NCI-H2029 treated with DMSO at 0.1 percent for 48 hours (cell line): ENCODE data around the gene EXD3.
"Not testable (repeated sequence)": the region's sequence is repeated elsewhere in the genome, so short reads cannot be mapped to it uniquely, and the experiment has no call there.

Experiments used
- DNase-seq: peaks from one replicate; lab custom pipeline; 2025; lab: John Stamatoyannopoulos, UW

EXD3 gene, protein sequence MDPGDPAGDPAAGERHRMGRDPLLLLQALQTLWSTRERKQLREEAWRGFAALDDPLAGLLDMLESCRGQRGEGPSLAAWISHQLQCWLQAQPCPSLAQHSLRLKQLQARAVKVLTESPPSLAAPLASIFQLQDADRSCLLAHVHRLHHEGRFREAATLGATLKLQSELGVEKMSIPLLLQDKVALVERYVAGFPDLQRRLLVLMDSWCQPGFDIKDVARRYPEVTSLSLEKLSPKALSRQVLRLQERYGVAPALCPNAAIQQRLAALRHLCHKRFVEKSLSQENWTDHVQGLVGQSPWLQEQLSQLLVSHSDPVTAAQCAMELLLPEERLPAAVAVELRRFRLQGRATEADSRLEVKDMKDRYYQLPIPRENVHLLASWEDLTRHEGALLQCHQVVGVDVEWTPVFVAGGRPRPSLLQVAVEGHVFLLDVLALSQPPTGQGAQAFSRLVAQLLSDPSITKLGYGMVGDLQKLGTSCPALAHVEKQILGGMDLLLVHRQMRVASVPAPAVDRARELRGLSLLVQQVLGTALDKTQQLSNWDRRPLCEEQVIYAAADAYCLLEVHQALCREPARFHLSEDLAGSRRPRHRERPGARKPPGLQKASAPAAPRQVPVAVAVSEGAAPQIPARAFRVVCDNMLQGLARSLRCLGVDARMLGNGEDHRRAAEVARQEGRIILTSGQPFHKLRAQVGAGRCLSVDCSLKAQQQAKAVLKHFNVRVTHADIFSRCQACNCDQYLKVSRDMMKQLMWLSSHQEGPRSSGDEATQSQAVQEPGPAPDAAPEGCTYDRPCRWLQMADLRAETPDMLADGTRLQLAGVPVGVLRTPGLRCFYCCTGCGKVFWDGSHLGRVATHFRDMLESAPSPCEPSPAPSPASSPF

DNA sequence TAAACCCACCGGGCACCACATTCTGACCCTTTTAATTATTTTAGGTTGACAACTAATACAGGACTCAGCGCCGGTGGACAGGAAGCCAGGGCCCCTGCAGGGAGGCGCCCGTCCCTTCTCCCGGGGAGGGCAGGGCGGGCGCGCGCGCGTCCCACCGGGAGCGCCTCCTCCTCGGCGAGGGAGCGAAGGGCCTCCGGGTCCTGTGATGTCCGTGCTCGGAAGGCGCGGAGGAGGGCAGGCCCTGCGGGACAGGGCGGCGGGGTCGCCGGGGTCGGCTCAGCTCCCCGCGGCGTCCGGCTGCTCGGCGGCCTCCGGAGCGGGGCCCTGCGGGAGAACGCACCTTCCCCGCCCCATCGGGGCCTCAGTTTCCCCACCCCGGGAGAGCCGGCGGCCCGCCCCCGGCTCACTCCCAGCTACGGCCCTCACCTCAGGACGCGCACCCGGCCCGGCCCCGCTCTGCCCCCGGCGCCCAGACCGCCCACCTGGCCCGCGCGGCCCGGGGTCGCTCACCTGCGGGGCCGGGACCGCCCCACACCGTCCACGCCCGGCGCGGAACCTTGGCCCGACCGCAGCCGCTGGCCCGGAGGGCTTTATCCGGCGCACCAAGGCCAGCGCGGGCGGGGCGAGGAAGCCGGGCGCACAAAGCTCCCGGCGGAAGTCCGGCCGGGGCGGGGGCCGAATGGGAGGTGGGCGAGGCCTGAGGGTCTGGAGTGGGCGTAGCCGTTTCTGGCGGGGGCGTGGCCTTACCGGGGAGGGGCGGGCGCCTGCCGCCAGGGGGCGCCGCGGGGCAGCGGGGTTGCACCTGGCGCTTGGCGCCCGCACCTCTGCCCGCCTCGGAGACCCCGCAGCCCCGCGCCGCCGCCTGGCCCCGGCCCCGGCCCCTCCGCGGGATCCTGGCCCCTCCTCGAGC, at the start of gene EXD3, which contains the start of gene NOXA1:
TSS of gene EXD3 (minus strand) at position 559 of the 910 bp plus-strand sequence. CDS start 27,805 bp downstream, outside the sequence.
TSS of gene NOXA1 (plus strand) at position 790 of the 910 bp plus-strand sequence. CDS start 137 bp downstream, outside the sequence.
- peak; percentile 74 for DNase-seq

DNA sequence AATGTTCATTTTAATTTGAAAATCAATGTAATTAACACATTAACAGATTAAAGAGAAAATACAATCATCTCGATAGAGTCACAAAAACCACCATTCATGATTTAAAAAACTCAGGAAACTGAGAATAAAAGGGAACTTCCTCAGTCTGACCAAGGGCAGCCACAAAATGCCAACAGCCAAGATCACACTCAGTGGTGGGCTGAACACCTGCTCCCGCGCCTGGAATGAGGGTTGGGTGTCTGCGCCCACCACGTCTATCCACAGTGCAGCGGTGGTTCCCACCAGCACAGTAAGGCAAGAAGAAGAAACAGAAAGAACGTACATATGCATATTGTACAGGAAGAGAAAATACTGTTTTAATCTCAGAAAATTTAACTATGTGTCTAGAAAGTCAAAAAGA, 47.8 kb upstream of the EXD3 start:
- DNase-seq = no peak

DNA sequence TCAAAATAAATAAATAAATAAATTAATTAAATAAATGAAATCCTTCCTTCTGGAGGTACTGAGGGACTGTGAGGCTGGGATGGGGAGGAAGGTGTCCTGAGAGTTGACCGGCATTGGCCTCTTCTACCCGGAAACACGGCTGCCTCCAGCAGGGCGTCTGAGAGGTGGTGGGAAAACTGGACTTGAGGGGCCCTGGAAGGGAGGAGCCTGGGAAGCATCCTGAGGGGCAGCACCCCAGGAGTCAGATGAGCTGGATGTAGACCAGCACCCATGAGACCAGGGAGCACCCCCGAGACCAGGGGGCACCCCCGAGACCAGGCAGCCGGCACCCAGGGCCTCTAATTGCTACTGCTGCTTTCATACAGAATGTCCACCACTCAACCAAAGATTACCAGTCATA, 44.9 kb upstream of the EXD3 start:
- DNase-seq = no peak

DNA sequence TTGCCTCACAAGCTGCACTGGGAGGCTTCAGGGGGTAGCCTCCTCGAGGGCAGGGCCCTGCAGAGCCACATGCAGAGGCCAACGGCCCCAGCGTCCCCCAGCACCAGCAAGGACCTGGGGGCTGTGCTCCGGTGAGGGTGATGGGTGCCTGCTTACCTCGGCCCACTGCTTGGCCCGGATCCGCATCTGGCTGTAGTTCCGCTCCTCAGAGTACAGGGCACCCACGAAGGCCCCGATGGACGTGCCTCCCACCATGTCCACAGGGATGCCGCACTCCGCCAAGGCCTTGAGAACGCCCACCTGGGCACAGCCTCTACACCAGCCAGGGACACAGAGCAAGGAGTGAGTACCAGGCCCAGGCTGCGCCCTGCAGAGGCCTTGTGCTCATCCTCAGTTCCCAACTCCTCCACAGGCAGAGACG, 44.2 kb upstream of the EXD3 start:
- DNase-seq = no peak

DNA sequence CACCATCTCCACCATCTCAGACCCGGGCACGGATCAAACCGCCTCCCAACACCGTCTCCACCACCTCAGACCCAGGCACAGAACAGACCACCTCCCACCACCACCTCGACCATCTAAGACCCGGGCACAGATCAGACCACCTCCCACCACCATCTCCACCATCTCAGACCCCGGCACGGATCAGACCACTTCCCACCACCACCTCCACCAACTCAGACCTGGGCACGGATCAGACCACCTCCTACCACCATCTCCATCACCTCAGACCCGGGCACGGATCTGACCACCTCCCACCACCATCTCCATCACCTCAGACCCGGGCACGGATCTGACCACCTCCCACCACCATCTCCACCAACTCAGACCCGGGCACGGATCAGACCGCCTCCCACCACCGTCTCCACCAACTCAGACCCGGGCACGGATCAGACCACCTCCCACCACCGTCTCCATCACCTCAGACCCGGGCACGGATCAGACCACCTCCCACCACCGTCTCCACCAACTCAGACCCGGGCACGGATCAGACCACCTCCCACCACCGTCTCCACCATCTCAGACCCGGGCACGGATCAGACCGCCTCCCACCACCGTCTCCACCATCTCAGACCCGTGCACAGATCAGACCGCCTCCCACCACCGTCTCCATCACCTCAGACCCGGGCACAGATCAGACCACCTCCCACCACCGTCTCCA, 43.6 kb upstream of the EXD3 start:
- DNase-seq = not testable (repeated sequence)

DNA sequence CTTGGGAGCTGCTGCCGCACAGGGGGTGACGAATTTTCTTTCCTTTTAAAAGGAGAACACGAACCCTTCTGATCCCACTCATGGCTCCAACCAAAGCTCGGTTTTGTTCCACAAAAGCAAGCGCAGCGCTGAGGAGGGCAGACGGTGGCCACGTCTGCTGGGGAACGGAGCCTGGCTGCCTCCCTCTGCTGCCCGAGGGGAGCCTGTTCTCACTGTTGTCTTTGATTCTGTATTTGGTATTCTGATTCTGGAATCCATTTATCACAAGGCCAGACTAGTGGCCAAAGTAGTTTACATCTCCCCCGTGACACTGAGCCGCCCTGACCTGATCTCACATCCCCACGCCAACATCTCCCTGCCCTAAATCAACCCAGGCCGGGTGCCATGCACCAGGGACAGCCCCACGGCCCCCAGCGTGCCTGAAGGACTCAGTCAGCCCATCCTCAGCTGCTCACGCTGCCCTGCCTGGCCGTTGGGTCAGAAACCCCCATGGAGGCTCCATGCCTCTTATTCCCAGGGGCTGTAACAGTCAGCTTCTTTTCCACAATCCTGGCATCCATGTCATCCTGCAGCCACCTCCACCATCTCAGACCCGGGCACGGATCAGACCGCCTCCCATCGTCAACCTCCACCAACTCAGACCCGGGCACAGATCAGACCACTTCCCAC, 42.9 kb upstream of the EXD3 start:
- no peak for DNase-seq

DNA sequence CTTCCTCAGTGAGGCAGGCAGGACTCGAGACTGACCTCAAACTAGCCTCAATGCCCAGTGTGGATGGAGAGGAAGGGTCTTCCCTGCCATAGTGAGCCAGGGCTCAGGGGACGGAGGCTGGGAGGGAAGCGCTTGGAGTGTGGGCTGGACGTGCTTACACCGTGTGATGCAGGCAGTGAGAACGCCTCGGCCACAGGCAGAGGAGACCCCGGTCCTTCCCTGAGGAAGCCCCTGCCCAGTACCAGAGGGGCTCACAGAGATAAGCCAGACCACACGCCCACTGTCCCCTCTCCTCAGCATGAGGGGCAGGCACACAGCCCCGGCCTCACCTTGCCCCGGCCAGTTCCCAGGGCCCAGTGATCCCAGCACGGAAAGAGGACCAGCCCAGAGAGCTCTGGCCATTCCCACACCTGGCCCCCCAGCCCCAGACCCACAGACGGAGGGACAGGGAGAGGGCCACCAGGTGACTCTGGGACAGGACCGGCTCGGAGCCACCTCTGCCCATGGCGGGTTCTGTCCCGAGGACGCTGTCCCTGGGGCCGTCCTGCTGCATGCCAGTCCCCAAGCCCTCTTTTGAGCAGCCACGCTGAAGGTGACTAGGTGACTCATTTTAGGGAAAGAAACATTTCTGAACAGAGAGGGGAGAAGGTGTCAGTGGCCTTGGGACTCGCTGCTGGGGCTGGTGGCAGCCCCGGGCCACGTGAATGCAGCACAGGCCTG, 42.2 kb upstream of the EXD3 start:
- DNase-seq = no peak

DNA sequence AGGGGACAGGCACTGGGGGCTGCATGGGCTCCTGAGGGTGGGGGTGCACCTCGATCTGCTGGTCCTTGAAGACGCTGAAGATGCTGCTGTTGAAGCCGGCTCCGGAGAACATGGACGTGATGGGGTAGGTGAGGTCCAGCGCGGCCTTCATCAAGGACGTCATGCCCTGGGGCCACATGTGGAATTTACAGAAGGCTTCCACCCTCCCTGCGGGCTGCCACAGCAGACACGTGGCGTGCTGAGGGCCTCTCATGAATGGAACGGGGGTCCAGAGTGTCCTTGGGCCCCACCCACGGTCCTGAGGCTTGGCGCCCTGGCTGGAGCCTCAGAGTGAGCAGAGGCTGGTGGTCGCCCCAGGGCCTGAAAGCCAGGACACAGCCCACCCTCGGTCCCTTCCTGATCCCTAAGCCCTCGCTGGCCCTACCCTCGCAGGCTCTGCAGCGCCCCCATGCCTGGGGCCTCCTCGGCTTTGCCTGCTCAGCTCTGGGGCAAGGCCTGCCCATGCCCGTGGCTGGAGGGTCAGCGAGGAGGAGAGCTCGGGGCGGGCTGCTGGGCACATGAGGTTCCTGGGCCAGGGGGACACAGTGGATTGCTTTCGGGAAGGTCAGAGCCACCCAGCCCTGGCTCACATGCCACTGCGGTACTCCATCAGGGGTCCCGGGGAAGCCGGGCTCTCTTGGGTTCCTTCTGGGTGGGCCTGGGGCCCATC, 41.5 kb upstream of the EXD3 start:
- no peak for DNase-seq

DNA sequence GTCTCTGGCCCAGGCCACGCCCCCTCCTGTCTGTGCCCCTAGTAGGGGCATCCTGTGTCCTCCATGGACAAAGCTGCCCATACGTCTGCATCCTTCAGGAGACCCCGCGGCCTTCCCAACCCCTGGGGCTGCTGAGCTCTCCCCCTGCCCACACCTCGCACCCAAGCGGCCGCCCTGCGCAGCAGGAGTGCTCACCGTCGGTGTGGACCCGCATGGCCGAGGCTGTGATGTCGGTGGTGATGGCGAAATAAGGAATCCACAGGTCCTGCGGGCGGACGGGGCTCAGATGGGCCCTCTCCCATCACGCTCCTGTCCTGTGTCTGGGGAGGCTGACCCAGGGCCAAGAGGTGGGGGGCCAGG, 40.9 kb upstream of the EXD3 start:
- no peak for DNase-seq

DNA sequence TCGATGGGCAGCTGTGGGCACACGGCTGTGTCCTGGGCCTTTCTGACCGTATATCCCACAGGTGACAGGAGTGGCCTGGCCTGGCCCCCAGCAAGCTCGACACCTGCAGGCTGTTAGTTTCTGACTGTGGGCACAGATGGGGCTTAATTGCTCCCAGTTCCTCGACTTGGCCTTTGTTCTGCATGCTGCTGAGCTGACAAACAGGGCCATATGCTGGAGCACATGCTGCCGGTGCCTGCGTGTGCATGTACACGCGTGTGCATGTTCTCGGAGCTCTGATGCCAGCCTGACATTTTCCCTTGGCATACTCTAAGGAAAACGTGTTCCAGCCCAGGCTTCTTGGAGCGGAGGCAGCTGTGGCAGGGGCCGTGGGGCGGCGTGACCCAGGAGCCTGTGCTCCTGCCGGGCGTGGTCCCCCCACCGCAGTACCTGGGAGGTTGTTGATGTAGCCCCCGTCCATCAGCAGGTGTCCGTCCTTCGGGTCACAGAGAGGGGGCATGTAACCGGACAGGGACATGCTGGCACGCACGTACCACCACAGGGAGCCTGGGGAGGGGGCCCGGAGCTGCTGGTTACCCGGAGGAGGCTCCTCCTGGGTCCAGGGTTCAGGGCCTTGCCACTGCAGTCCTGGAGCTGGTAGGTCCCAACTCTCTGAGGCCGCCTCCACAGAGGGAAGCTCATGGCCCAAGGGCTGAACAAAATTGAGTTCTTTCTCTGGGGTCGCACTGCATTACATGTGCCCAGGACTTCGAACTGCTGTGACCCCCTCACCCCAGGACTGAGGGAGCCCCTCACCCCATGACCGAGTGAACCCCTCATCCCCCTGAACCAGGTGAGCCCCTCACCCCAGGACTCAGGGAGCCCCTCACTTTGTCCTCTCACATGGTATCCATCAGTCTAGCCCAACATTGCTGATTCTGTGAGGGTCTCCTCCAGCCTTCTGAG, 40.3 kb upstream of the EXD3 start:
- DNase-seq = no peak

DNA sequence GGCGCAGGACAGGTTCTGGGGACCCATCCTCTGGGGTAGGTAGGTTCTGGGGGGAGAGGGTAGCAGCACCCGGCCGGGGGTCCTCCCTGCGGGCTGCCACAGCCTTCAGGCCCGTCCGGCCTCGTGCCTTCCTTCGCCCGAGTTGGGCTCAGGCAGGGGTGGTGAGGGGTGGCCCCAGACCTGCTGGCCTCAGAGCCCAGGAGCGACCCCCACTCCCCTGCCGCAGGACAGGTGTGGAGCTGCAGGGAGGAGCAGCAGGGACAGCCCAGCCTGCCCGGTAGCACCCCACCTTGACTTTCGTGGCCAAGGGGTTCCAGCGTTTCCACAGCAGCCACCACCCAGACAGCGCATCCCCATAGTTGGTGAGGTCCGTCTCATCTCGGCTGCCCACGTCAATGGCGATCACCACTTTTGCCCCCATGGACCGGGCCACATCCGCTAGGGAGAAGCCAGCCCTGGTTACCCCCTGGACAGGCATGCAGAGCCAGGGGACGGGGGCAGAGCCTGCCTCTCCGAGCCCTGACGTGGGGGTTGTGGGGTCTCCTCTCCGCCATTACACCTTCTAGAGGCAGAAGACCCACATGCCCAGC, 39.5 kb upstream of the EXD3 start:
- DNase-seq = no peak

DNA sequence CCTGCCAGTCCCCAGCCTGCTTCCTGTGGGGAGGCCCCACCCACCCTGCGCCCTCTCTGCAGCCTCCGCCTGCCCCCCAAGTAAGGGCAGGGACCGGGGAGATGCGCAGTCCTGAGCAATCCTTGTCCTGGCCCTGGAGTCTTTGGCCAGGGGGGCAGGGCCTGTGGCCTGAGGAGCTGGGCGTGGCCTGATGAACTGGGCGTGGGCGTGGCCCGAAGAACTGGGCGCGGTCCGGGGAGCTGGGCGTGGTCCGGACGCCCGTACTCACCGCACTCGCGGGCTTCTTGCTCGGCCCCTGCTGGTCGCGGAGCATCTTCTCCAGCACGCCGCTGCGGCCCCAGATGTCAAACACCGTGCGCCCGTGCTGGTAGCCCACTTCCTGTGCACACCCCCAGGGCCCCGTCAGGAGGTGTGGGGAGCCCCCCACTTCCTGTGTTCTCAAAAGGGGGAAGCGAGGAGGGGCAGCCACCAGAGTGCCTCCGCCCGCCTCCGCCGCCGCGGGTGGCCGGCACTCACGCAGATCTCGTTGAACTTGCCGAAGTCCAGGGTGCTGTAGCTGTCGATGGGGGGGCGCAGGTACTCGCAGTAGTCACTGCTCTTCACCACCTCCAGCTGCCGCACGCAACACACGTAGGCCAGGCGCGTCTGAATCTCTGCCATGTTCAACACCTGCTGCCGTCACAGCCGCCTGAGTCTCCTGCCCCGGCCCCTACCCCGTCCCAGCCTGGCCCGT, 38.9 kb upstream of the EXD3 start:
- DNase-seq = no peak

DNA sequence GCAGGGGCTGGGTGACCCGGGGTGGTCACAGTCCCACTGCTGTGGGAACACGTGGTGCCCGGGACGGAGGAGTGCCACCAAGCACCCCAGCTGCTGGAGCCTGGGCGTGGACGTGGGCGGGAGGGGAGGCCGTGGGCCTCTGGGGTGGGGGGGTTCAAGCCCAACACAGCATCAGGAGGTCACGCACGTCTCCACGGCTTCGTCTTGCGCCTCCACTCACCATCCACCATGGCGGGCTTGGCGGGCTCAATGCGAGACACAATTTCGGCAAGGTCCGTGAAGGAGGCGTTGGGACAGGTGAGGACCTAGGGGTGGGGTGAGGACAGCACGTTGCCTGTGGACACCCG, 38.3 kb upstream of the EXD3 start:
- DNase-seq = no peak

DNA sequence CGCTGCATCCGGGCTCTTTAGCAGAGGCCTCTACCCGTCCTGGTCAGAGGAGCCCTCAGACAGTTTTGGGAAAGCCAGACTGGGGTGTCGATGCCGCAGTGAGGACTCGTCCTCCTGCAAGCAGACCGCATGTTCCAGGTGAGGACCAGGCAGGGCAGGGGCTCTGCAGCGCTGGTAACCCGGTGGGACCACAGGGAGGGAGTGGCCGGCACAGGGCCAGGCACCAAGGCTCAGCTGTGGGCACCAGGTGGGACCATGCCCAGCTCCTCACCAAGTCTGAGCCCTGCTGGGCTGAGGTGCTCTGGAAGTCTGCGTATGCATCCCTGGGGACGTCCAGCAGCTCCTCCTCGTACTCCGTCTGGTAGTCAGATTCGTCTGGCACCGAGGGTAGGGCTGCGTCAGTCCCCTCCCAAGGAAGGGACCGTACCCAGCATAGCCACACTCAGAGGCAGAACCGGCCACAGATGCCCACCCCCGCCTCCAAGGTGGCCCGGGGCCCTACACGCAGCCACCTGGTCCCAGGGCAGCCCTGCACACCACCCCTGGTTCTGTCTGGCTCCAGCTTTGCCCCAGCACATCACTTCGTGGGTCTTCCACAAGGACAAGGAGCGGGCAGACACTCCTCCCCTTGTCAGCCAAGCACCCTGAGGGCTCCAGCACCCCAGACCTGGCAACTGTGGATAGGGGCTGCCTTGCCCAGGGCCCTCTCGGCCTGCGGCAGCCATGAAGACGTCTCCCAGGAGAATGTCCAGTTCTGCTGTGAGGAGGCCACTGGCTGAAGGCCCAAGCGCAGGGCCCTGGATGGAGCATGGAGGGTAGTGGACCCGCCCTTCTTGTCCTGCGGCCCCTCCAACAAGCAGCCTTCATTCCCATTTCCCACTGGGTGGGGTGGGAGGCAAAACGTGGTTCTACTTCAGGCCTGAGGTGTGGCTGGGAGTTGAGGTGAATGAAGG, 37.7 kb upstream of the EXD3 start:
- no peak for DNase-seq

DNA sequence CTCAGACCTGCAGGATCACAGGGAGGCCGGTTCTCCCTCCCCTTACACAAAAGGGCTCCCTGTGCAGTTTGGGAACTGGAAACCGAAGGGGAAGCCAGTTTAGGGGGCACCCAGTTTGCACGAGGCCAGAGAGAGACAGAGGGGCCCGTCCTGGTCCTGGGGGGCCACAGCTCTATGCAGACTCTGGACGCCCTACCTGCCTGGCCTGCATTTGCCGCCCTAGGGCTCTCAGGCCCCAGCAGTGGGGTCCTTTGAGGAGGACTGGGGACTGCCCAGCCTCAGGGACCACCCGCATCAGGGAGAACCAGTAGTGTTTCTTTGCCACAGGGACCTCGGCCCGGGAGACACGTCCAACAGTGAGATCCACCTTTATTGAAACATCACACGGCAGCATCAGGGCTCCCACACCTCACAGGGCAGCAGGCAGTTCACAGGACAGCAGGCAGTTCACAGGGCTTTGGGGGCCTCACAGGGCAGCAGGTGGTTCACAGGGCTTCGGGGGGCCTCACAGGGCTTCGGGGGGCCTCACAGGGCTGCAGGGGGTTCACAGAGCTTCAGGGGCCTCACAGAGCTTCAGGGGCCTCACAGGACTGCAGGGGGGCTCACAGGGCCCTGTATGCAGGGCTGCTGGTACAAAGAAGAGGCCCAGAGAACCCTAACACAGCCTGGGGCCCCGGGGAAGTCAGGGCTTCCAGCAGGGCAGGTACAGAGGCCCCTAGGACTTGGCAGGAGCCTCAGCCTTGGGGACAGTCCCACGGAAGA, 36.8 kb upstream of the EXD3 start:
- DNase-seq = no peak
